GM15510 (cell line): ENCODE results near the gene UFM1.

ENCODE experiments used
- POLR2A ChIP-seq: IDR thresholded peaks from 3 replicates; pipeline ENCODE4 v1.6.1; 2011; ENCODE audit warnings: borderline replicate concordance; ENCODE audit not compliant: insufficient read length; ENCODE audit errors: extremely low read depth

The UFM1 gene

GRCh38 chr13:38361542-38362262, 12.1 kb downstream of the UFM1 start:
- no peak for TF ChIP-seq POLR2A

GRCh38 chr13:38363219-38363618, 13.6 kb downstream of the UFM1 start:
- TF ChIP-seq POLR2A = no peak

- TF ChIP-seq POLR2A = no peak
Measured at GRCh38 chr13:38365661-38366060, 16.0 kb downstream of the UFM1 start.

GRCh38 chr13:38366954-38367645, 17.4 kb downstream of the UFM1 start:
- TF ChIP-seq POLR2A = no peak

GRCh38 chr13:38369058-38369457, 19.4 kb downstream of the UFM1 start:
- no peak for TF ChIP-seq POLR2A

- TF ChIP-seq POLR2A = no peak
Measured at GRCh38 chr13:38372820-38373383, 23.3 kb downstream of the UFM1 start.

GRCh38 chr13:38376546-38376945, 26.9 kb downstream of the UFM1 start:
- TF ChIP-seq POLR2A = no peak

- no peak for TF ChIP-seq POLR2A
Measured at GRCh38 chr13:38381890-38382289, 32.2 kb downstream of the UFM1 start.

- TF ChIP-seq POLR2A = no peak
Measured at GRCh38 chr13:38382946-38383345, 33.3 kb downstream of the UFM1 start.

GRCh38 chr13:38384171-38384570, 34.5 kb downstream of the UFM1 start:
- TF ChIP-seq POLR2A = no peak

- no peak for TF ChIP-seq POLR2A
Measured at GRCh38 chr13:38385153-38385891, 35.7 kb downstream of the UFM1 start.

GRCh38 chr13:38386421-38386820, 36.8 kb downstream of the UFM1 start:
- TF ChIP-seq POLR2A = no peak

GRCh38 chr13:38391341-38391740, 41.7 kb downstream of the UFM1 start:
- TF ChIP-seq POLR2A = no peak

- TF ChIP-seq POLR2A = no peak
Measured at GRCh38 chr13:38394777-38395496, 45.3 kb downstream of the UFM1 start.

GRCh38 chr13:38395497-38395788, 45.8 kb downstream of the UFM1 start:
- no peak for TF ChIP-seq POLR2A
